Pancreas (tissue), 10 donors: ENCODE results near the gene TIMMDC1. TPM values are rescaled to one million over a fixed set of nuclear protein-coding genes. Genes with fewer than 3 reads are reported as not detected.

Source experiments
- ATAC-seq, 4 donors: fragments of 200-7000 bp; cut with Tn5 transposase; one replicate each; pipeline versions ENCODE4 v1.8.0 to v1.9.1; 2020; ENCODE audit warnings: mild to moderate bottlenecking in 4 of 4, moderate library complexity in 4 of 4
- DNase-seq, 6 donors: peaks; one replicate each; pipeline ENCODE4 v3.0.0-alpha.2; 2020
- FAIRE-seq: peaks from 2 replicates; lab custom pipeline; 2012; peaks lifted over from hg19 to GRCh38; lab: Jason Lieb, UNC
- H3K27ac ChIP-seq, 4 donors: fragments of 200-600 bp; sonication (generic); 1 replicate in 3 of 4; 2 replicates in 1 of 4; pipeline versions ENCODE4 v1.5.0 to v1.8.0; 2020
- H3K27me3 ChIP-seq, 4 donors: fragments of 200-600 bp; one replicate each; pipeline ENCODE4 v1.8.0; 2021
- H3K36me3 ChIP-seq, 3 donors: fragments of 200-600 bp; sonication (generic) in 1 of 3; one replicate each; pipeline versions ENCODE4 v1.5.0 to v1.8.0; 2020 to 2021
- H3K4me1 ChIP-seq, 3 donors: fragments of 200-600 bp; one replicate each; pipeline ENCODE4 v1.8.0; 2021
- H3K4me3 ChIP-seq, 4 donors: fragments of 200-600 bp; sonication (generic) in 2 of 4; one replicate each; pipeline versions ENCODE4 v1.5.0 to v1.8.0; 2020 to 2021
- H3K9me3 ChIP-seq, 4 donors: fragments of 200-600 bp; one replicate each; pipeline ENCODE4 v1.8.0; 2021
- CTCF ChIP-seq, 4 donors: fragments of 200-600 bp; sonication (generic) in 3 of 4; IDR thresholded peaks; one replicate each; pipeline versions ENCODE4 v1.5.0 to v1.8.0; 2021; ENCODE audit warnings: antibody characterized with exemption in 4 of 4
- WGBS, 2 donors: extraction: QIAGEN DNeasy Blood & Tissue Kit; methylation state at CpG; one replicate each; pipeline ENCODE4 v1.1.7; 2013; 5-methylcytosine and 5-hydroxymethylcytosine counted together
- intact Hi-C, 3 donors: fragments of 100-400 bp; cut with DNase I; formaldehyde crosslinking; loops; one replicate each; pipeline versions ENCODE4 v1.11.1 to v1.14.2; 2022
- polyA plus RNA-seq, 2 donors: library from polyadenylated mRNA; stranded (reverse); fragments of 200-250 nt; gene quantifications; one replicate each; pipeline ENCODE4 v1.2.3, GENCODE V29; 2013
- total RNA-seq, 6 donors: library from RNA; stranded (reverse); fragmentation: NEBNext Ultra II Directional in 4 of 6; extraction: Animal tissue kit (Norgen Biotek cat#: 25700) in 4 of 6; gene quantifications; one replicate each; pipeline versions ENCODE4 v1.2.1 to v1.2.4, GENCODE V29; 2021 to 2023
- donor health status: healthy with polysubstance abuse.
- donor health status: DM: no; HTN: no; CAD: no; lungs with moderate emphysema.
- donor health status: DM: no; HTN: no; CAD: no.
- donor health status: control.
- donor health status: control.
- donor health status: Bipolar disorder and iron deficiency.
- donor health status: DM: yes; HTN: yes; CAD: no.
- donor health status: DM: no; HTN: no; CAD: no.
- donor health status: DM: no; HTN: no; CAD: no.
- donor health status: DM: yes; HTN: yes; CAD: no.

Gene TIMMDC1
- total and polyA plus RNA-seq, 8 donors = 28.8 to 50.7 (median 38.3) TPM

GRCh38 chr3:119481079-119481478 is 17.3 kb upstream of the TIMMDC1 start:
- no peak overlapping the region for H3K4me3 ChIP-seq
- 86 to 92% methylated on average over 2 of the region's 2 CpGs for WGBS, 2 donors
- no peak for FAIRE-seq
- intact Hi-C loops = no loop called here
- no peaks in the 10 kb centered on the region for H3K9me3 ChIP-seq
- H3K27me3 ChIP-seq = no peaks in the 10 kb centered on the region
- no peak for DNase-seq
- no peak for TF ChIP-seq CTCF (IDR thresholded peaks at IDR 0.05)
- ATAC-seq = no peak
- no peaks in the 10 kb centered on the region for H3K4me1 ChIP-seq
- H3K36me3 ChIP-seq = peaks cover 0 to 16% (median 6%) of the 10 kb centered on the region in 3 donors
- H3K27ac ChIP-seq = no peak overlapping the region

GRCh38 chr3:119483101-119483500 is 15.2 kb upstream of the TIMMDC1 start:
- Histone ChIP-seq H3K4me3 (no peak overlapping the region), H3K27me3 (no peaks in the 10 kb centered on the region), H3K9me3 (no peaks in the 10 kb centered on the region), H3K36me3 (peaks cover 0 to 19% (median 15%) of the 10 kb centered on the region in 3 donors), H3K27ac (no peak overlapping the region), H3K4me1 (no peaks in the 10 kb centered on the region)
- ATAC-seq (no peak), FAIRE-seq (no peak), DNase-seq (no peak)
- TF ChIP-seq CTCF (IDR thresholded peaks at IDR 0.05) = no peak
- WGBS, 2 donors = 93 to 95% methylated on average over 1 of the region's 1 CpG
- intact Hi-C loops = no loop called here

- Histone ChIP-seq H3K27ac (no peak overlapping the region), H3K27me3 (no peaks in the 10 kb centered on the region), H3K9me3 (no peaks in the 10 kb centered on the region), H3K4me1 (no peaks in the 10 kb centered on the region), H3K4me3 (no peak overlapping the region), H3K36me3 (peaks cover 0 to 15% (median 9%) of the 10 kb centered on the region in 3 donors)
- WGBS, 2 donors = 94% methylated on average over 2 of the region's 2 CpGs
- intact Hi-C loops = no loop called here
- no peak for TF ChIP-seq CTCF (IDR thresholded peaks at IDR 0.05)
- DNase-seq = no peak
- no peak for FAIRE-seq
- no peak for ATAC-seq
Observed at GRCh38 chr3:119485563-119485962, 12.8 kb upstream of the TIMMDC1 start.

- Histone ChIP-seq H3K9me3 (no peaks in the 10 kb centered on the region), H3K4me1 (no peaks in the 10 kb centered on the region), H3K27me3 (no peaks in the 10 kb centered on the region), H3K36me3 (peaks cover 0 to 16% (median 12%) of the 10 kb centered on the region in 3 donors), H3K27ac (no peak overlapping the region), H3K4me3 (no peak overlapping the region)
- intact Hi-C loops = no loop called here
- no peak for ATAC-seq
- no peak for TF ChIP-seq CTCF (IDR thresholded peaks at IDR 0.05)
- 80 to 83% methylated on average over 2 of the region's 2 CpGs for WGBS, 2 donors
- DNase-seq = no peak
- FAIRE-seq = no peak
Observed at GRCh38 chr3:119490153-119490552, 8.2 kb upstream of the TIMMDC1 start.

GRCh38 chr3:119492128-119492527 is 6.2 kb upstream of the TIMMDC1 start:
- H3K4me1 ChIP-seq = peaks cover 0 to 1% (median 0%) of the 10 kb centered on the region in 3 donors
- ATAC-seq (no peak), DNase-seq (no peak), FAIRE-seq (no peak)
- no peaks in the 10 kb centered on the region for H3K27me3 ChIP-seq
- no peak overlapping the region for H3K27ac ChIP-seq
- no peak for TF ChIP-seq CTCF (IDR thresholded peaks at IDR 0.05)
- H3K4me3 ChIP-seq = no peak overlapping the region
- peaks cover 0 to 7% (median 2%) of the 10 kb centered on the region in 3 donors for H3K36me3 ChIP-seq
- H3K9me3 ChIP-seq = no peaks in the 10 kb centered on the region
- 79 to 89% methylated on average over 2 of the region's 2 CpGs for WGBS, 2 donors
- intact Hi-C loops = no loop called here
